DOHH2 (cell line): Measurements from ENCODE around the gene C10orf105.

Experiments used
- H3F3A ChIP-seq: fragments of 200-600 bp; sonication (generic), shearing (Covaris generic); 2 replicates; pipeline ENCODE4 v1.6.0; 2016; ENCODE audit warnings: antibody characterized with exemption, mild to moderate bottlenecking; ENCODE audit not compliant: control insufficient read depth, insufficient read depth
- H3K27ac ChIP-seq: fragments of 200-600 bp; sonication (generic); 2 replicates; pipeline ENCODE4 v1.5.1; 2014; ENCODE audit warnings: low read depth, mild to moderate bottlenecking, low read length, moderate library complexity
- H3K27me3 ChIP-seq: fragments of 200-600 bp; sonication (generic); 2 replicates; pipeline ENCODE4 v1.6.1; 2014; ENCODE audit warnings: mild to moderate bottlenecking, low read length, mixed read lengths; ENCODE audit not compliant: control insufficient read depth
- H3K36me3 ChIP-seq: fragments of 200-600 bp; sonication (generic); 2 replicates; pipeline ENCODE4 v1.6.1; 2014; ENCODE audit warnings: mild to moderate bottlenecking, low read length, moderate library complexity, mixed read lengths; ENCODE audit not compliant: control insufficient read depth
- H3K4me1 ChIP-seq: fragments of 200-600 bp; sonication (generic); 2 replicates; pipeline ENCODE4 v1.6.1; 2014; ENCODE audit warnings: mild to moderate bottlenecking, low read length, mixed read lengths; ENCODE audit not compliant: control insufficient read depth
- H3K4me2 ChIP-seq: fragments of 200-600 bp; sonication (generic); 2 replicates; pipeline ENCODE4 v1.6.0; 2014; ENCODE audit warnings: mild to moderate bottlenecking, low read length, moderate library complexity
- H3K4me3 ChIP-seq: fragments of 200-600 bp; sonication (generic); 2 replicates; pipeline ENCODE4 v1.5.1; 2014; ENCODE audit warnings: mild to moderate bottlenecking, low read length, mixed read lengths
- H3K79me2 ChIP-seq: fragments of 200-600 bp; sonication (generic); 2 replicates; pipeline ENCODE4 v1.6.1; 2014; ENCODE audit warnings: mild to moderate bottlenecking, low read length, mixed read lengths; ENCODE audit not compliant: control insufficient read depth
- H3K9me2 ChIP-seq: fragments of 200-600 bp; sonication (generic); replicated peaks from 2 replicates; pipeline ENCODE4 v1.6.1; 2014; ENCODE audit warnings: mild to moderate bottlenecking, low read length, mixed read lengths; ENCODE audit not compliant: control insufficient read depth
- H3K9me3 ChIP-seq: fragments of 200-600 bp; sonication (generic); 2 replicates; pipeline ENCODE4 v1.6.1; 2014; ENCODE audit warnings: antibody characterized with exemption, low read length, mixed read lengths; ENCODE audit not compliant: control insufficient read depth, insufficient read depth
- H4K20me1 ChIP-seq: fragments of 200-600 bp; sonication (generic); 2 replicates; pipeline ENCODE4 v1.6.0; 2014; ENCODE audit warnings: low read depth, mild to moderate bottlenecking, antibody characterized with exemption, low read length, moderate library complexity; ENCODE audit not compliant: control insufficient read depth, insufficient read depth
- CTCF ChIP-seq: fragments of 200-600 bp; sonication (generic); IDR thresholded peaks from one replicate; pipeline ENCODE4 v1.5.1; 2014; ENCODE audit warnings: antibody characterized with exemption, mild to moderate bottlenecking, low read depth, low read length; ENCODE audit not compliant: poor library complexity, severe bottlenecking
- EZH2phosphoT487 ChIP-seq: fragments of 200-600 bp; sonication (generic); IDR thresholded peaks from 2 replicates; pipeline ENCODE4 v1.6.1; 2017; ENCODE audit warnings: borderline replicate concordance, mild to moderate bottlenecking, antibody characterized with exemption, low read length, moderate library complexity, mixed read lengths

Gene C10orf105

GRCh38 chr10:71688256-71688655, 31.3 kb downstream of the C10orf105 start:
- no peaks in the 10 kb centered on the region for H3K9me2 ChIP-seq
- no peak overlapping the region for H3K4me2 ChIP-seq
- no peaks in the 10 kb centered on the region for H3K27me3 ChIP-seq

GRCh38 chr10:71687480-71687879, 32.1 kb downstream of the C10orf105 start:
- Histone ChIP-seq H3K27ac (no peak overlapping the region), H3K9me2 (no peaks in the 10 kb centered on the region), H3K4me2 (no peak overlapping the region), H3K9me3 (peaks cover 21% of the 10 kb centered on the region), H3K36me3 (no peaks in the 10 kb centered on the region), H3F3A (peaks cover 13% of the 10 kb centered on the region), H3K4me3 (no peak overlapping the region), H3K79me2 (no peaks in the 10 kb centered on the region), H4K20me1 (no peaks in the 10 kb centered on the region), H3K27me3 (no peaks in the 10 kb centered on the region), H3K4me1 (peaks cover 6% of the 10 kb centered on the region; the same call in 1 of the 2 replicates)
- TF ChIP-seq CTCF (no peak), EZH2phosphoT487 (no peak)

More at GRCh38 chr10:71688256-71688655, 31.3 kb downstream of the C10orf105 start:
- H3K4me1 ChIP-seq = peaks cover 12% of the 10 kb centered on the region
- H3K36me3 ChIP-seq = no peaks in the 10 kb centered on the region
- H3K27ac ChIP-seq = no peak overlapping the region
- H4K20me1 ChIP-seq = no peaks in the 10 kb centered on the region
- H3K79me2 ChIP-seq = no peaks in the 10 kb centered on the region
- TF ChIP-seq CTCF (no peak), EZH2phosphoT487 (no peak)
- H3K4me3 ChIP-seq = no peak overlapping the region
- peaks cover 13% of the 10 kb centered on the region for H3F3A ChIP-seq
- H3K9me3 ChIP-seq = peaks cover 21% of the 10 kb centered on the region

- peaks cover 21% of the 10 kb centered on the region for H3K9me3 ChIP-seq
- no peaks in the 10 kb centered on the region for H3K36me3 ChIP-seq
- H3K27me3 ChIP-seq = no peaks in the 10 kb centered on the region
- no peaks in the 10 kb centered on the region for H3K9me2 ChIP-seq
- TF ChIP-seq EZH2phosphoT487 = no peak
- no peak for TF ChIP-seq CTCF
- H3K79me2 ChIP-seq = no peaks in the 10 kb centered on the region
- no peak overlapping the region for H3K27ac ChIP-seq
- peaks cover 6% of the 10 kb centered on the region; the same call in 1 of the 2 replicates for H3K4me1 ChIP-seq
- H3F3A ChIP-seq = peaks cover 13% of the 10 kb centered on the region
- no peak overlapping the region for H3K4me3 ChIP-seq
- H3K4me2 ChIP-seq = no peak overlapping the region
- no peaks in the 10 kb centered on the region for H4K20me1 ChIP-seq
Measured at GRCh38 chr10:71687077-71687476, 32.5 kb downstream of the C10orf105 start.
